GM18505 (cell line): ENCODE results near the gene GRIK5.
"Not testable (repeated sequence)": the region's sequence is repeated elsewhere in the genome, so short reads cannot be mapped to it uniquely, and the experiment has no call there.

Experiments used
- ATAC-seq: cut with Tn5 transposase; IDR thresholded peaks from one replicate; pipeline ENCODE4 v1.9.1; 2021; ENCODE audit not compliant: unreplicated experiment
- POLR2A ChIP-seq: IDR thresholded peaks from 4 replicates; pipeline ENCODE4 v1.6.1; 2011; ENCODE audit warnings: borderline replicate concordance; ENCODE audit not compliant: insufficient read depth, insufficient read length; ENCODE audit errors: extremely low read depth

GRIK5 gene

GRCh38 chr19:42060117-42060516 lies 9.9 kb downstream of the GRIK5 start:
- no peak for ATAC-seq
- TF ChIP-seq POLR2A, result no peak

GRCh38 chr19:42059196-42059595 lies 10.8 kb downstream of the GRIK5 start:
- no peak for TF ChIP-seq POLR2A
- no peak for ATAC-seq

- no peak for TF ChIP-seq POLR2A
- ATAC-seq, result no peak
Observed at GRCh38 chr19:42057846-42058245, 12.2 kb downstream of the GRIK5 start.

- no peak for TF ChIP-seq POLR2A
- no peak for ATAC-seq
Observed at GRCh38 chr19:42054205-42054604, 15.8 kb downstream of the GRIK5 start.

- ATAC-seq, result no peak
- no peak for TF ChIP-seq POLR2A
Observed at GRCh38 chr19:42053037-42053935, 16.7 kb downstream of the GRIK5 start.

GRCh38 chr19:42052241-42052863 lies 17.7 kb downstream of the GRIK5 start:
- ATAC-seq, result no peak
- TF ChIP-seq POLR2A, result no peak

- TF ChIP-seq POLR2A, result no peak
- no peak for ATAC-seq
Observed at GRCh38 chr19:42051166-42052115, 18.6 kb downstream of the GRIK5 start.

GRCh38 chr19:42048992-42049391 lies 21.0 kb downstream of the GRIK5 start:
- ATAC-seq, result no peak
- TF ChIP-seq POLR2A, result no peak

GRCh38 chr19:42045575-42045974 lies 24.4 kb downstream of the GRIK5 start:
- no peak for TF ChIP-seq POLR2A
- no peak for ATAC-seq

- no peak for TF ChIP-seq POLR2A
- no peak for ATAC-seq
Observed at GRCh38 chr19:42042455-42043170, 27.4 kb downstream of the GRIK5 start.

GRCh38 chr19:42040491-42040890 lies 29.5 kb downstream of the GRIK5 start:
- ATAC-seq, result not testable (repeated sequence)

- no peak for TF ChIP-seq POLR2A
- ATAC-seq, result no peak
Observed at GRCh38 chr19:42040031-42040430, 30.0 kb downstream of the GRIK5 start.

GRCh38 chr19:42038666-42039065 lies 31.3 kb downstream of the GRIK5 start:
- TF ChIP-seq POLR2A, result no peak
- ATAC-seq, result no peak
